GM21717 (cell line): Measurements from ENCODE around the gene MAB21L1.

Experiments
- ATAC-seq: cut with Tn5 transposase; IDR thresholded peaks from one replicate; pipeline ENCODE4 v1.9.1; 2021; ENCODE audit warnings: mild to moderate bottlenecking, moderate library complexity; ENCODE audit not compliant: unreplicated experiment

MAB21L1 gene

DNA sequence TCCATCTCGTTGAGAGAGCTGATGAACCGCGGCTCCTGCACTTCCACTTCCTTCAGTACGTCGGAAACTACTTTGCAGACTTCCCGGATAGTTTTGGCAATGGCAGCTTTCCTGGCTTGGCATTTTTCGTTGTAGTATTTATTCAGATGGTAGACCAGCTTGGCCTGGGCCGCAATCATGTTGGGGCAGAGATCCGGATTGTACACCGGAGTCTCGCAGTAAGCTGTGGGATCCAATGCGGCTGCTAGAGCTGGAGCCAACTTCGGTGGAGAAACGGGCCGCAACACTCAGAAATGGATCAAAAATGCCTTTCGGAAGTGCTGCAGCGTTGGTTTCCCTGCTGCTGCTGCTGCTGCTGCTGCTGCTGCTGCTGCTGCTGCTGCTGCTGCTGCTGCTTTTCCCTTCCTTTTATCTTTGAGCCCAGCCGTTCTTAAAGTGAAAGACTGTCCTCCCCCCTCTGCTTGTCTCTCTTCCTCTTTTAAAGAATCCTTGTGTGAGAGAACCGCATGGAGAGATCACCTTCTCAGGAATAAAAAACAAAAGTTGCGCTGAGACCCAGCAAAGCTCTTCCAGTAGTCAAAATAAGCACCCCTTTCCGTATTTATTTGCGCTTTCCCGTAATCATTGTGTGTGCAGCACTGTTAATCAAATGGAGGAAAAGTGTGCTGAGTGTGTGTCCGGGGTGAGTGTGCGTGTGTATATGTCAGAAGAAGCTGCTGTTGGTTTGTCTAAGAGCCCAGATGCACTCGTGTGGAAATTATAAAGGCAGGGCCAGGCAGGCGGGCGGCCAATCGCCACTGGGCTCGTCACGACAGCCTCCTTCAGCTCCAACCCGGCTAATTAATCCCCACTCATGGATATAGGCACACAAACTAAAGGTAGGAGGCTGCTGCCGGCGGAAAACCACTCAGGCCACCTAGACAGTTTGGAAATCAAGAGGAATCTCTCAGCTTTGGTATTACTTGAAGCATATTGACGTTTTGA lies at the start of gene MAB21L1:
MAB21L1 (minus strand) TSS at position 730 of the 984 bp plus-strand sequence; CDS start at position 179, 551 bp downstream.
- no peak for ATAC-seq

DNA sequence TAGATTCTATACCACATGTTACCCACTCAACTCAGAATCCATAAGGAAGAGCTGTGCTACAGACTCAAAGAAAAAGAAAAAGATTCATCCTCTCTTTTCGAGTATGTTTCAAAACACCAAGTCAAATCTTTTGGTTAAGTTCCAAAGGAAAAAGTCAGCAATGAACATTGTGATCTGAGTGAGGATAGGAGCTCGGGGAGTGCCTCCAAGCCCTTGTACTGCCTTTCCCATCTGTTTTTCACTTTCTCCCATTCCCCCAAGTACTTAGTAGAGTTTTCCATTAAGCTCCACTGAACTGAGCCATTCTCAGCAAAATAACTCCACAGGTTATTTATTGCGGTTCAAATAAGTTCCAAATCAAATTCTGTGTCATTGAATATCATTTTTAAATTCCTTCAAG lies 47.7 kb upstream of the MAB21L1 start:
- no peak for ATAC-seq

DNA sequence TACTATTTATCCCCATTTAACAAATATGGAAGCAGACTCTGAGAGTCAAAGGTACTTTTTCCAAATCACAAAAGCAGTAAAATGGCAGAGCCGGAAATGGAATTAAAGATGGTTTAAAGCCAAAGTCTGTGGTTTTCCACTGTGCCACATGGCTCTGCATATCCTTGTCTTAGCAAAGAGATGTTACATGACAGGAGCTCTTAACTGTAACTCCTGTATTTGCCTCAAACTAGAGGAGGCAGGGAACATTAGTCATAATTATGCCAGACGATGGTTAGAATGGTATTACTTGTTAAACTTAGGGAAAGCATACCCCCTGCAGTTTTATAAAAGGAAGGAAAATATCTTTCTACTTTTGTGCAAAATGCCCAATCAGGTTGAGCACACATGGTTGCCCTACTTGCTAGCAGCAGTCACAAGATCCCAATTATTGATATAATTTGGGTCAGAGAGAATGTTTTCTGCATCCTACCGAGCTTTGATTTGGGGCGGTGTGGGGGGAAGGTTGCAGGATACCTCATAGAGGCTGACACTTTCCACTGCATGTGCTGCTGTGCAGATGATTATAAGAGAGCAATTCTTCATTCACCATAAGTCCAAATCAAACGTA lies 42.0 kb upstream of the MAB21L1 start:
- ATAC-seq: no peak

DNA sequence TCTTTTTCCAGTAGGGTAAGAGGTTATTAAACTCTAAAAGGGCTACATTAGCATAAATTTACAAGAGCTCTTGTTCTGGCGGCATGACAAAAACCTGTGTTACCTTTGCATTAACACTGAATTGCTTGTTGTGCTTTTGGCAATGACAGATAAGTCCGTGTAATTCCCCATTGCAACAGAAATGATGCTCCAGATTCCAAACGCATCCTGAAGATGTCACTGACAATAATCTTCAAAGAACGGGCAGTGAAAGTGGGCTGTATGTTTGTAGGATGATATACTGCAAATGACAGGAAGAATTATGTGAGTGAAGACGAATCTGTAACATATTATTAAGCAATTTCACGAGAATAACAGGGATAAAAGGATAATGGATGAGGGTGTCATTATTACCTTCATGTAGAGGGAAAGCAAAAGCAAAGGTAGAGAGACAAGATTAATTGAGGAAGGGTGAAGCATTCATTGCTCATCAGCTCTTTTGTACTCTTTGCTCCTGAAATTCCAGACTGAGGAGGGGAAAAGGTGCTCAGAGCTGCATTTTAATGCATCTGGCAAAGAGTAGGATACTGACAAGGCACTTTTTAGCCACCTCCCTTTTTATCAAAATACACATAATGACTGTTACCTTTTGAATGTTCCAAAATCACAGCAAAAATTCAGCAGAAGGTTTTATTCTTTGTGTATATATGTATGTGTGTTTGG lies 38.5 kb upstream of the MAB21L1 start:
- no peak for ATAC-seq

DNA sequence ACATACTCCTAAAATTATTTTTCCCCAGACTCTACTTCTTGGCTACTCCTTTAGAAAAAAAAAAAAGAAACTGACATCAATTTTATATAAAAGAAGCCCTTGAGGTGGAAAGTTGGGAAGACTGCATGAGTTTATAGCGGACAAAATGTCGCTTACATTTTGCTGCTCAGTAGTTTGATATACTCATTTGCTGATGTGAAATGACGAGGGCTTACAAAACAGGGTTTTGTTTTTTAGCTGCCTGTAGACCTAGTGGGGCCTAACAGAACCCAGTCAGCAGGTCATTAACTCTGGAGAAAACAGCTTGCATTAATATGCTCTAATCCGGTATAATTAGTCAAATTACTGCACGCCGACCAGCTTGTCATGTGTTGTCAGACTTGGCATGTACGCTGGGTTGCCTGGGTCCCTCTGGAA lies 37.6 kb upstream of the MAB21L1 start:
- no peak for ATAC-seq

DNA sequence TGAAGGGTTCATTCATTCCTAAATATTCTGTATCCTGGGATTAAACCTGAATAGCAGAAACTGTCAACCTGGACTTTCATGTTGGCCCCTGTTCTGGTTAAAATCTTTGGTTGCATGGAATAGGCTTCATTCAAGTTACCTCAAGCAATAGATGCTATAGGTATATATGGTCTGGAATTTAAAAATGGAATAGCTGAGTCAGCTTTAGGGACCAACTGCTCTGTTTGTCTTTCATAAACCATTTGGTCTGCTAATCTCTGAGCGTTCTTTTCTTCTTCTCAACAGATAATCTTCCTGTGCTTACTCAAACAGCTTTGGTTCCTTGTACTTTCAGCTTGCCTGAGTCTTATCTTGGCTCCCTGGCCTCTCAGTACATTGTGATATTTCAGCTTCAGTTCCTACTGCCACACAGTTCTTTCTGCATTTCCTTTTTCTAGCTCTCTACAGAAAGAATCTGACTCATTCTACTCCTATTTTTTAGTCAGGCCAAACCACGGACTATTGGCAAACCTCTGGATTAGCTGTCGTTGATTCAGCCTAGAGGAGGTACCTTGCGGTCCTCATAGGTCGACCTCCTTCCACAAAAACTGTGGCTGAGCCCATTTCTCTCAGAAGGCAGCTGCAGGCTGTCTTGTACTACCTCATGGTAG lies 35.9 kb upstream of the MAB21L1 start:
- ATAC-seq: no peak

DNA sequence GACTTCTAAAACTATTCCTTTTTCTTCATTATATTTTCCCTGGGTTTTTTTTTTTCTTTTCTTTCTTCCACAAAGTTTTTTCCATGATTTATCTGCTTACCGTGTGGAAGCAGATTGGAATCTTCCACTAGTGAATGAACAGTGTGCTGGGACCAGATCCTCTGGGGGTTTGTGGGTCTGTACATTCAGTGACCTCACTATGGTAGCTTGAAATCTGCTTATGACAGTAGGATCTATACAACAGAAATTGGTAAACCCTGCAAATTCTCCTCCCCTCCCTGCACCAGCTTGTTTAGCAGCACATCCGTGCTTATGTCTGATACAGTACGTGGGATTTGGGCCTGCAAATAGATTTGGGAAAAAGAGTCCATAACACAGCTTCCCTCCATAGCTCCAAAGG lies 26.0 kb upstream of the MAB21L1 start:
- no peak for ATAC-seq

DNA sequence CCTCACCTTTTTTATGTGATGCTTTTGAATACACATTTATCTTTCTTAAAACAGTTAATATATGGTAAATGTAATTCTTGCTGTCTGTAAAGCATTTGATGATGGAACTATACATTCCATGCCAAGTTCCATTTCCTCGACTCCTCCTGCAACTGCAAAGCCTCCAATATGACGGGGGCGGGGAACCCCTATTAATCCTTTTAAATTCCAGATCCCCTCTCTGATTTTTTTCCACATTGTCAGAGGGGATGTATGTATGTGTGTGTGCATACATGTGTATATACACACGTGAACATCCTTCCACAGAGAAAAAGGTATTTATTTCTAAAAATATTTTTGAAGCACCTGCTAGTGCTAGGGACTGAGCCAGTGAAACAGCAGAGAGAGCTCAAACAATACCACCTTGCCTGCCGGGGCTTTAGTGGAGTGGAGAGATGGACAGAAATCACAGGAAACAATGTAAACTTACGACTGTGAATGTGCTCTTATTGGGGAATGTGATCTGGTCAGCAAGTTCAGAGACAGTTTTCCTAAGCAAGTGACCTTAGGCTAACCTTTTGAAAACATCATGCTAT lies 25.3 kb upstream of the MAB21L1 start:
- no peak for ATAC-seq

DNA sequence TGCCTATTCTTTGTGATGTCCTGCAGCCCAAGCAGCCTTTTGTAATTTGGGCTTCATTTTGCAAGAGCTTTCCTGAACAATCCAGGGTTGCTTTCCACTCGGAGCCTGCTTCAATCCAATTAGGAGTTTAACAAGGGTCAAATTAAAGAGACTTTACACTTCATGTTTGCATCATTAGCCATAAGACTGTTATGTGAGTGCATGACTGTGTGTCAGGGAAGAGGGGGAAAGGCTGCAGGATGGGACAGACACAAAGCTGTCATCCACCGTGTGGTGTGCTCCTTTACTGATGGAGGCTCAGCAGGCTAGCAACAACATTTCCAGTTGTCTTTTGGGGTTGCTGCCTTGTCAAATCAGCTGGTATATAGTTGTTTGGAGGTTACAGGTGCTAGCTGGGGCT lies 23.7 kb upstream of the MAB21L1 start:
- no peak for ATAC-seq

DNA sequence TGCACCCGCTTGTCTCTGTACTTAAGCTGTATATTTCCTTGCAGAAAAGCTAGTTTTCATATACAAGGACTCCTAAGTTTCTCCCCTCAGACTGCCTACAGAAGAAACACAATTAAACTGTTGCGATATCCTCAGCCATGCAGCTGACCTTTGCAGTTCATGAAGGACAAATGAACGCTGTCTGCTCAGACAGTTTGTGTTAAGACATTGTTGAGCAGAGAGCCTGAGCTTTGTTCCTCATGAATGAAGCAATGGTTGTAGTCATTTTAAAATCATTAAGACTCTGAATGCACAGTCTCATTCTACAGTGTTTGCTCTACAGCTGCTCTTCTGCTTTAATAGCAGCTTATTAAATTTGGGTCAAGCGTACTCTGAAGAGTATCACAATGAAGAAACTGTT lies 23.2 kb upstream of the MAB21L1 start:
- ATAC-seq: no peak

DNA sequence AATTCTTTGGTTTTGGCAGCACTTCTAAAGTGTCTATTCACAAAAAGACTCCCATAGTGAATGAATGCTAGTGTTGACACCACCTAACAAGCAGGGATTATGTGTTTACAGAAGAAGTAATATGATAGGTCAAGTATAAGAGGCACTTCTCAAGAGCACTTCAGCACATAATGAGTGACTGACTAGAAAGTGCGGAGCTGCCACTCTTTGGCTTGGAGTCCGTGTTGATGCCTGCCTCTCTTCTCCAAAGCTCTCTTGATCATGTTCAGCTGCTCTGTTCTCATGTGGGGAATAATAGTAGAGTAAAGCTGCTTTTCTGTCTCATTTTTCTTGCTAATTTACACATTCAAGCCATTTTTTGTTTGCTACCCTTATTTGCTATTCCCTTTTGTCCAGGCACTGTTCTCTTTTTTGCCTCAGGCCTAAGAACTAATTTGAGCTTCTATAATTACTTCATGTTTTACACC lies 22.7 kb upstream of the MAB21L1 start:
- ATAC-seq: no peak

DNA sequence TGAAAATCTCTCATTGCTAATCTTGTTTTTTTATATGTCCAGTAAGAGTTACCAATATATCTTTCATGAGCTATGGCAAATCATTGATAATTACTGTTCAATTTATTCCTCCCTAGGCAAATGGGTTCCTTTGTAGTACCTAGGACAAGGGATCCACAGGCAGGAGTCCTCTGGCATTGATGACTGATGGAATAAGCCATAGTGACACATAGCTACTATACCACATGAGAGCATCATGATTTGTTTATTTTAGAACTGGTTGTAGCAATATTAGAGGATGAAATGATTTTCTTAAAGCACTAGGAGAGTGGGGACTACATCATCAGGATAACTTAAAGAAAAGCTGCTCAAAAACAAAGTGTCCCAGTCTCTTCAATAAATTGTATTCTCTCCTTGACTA lies 21.7 kb upstream of the MAB21L1 start:
- ATAC-seq: no peak

DNA sequence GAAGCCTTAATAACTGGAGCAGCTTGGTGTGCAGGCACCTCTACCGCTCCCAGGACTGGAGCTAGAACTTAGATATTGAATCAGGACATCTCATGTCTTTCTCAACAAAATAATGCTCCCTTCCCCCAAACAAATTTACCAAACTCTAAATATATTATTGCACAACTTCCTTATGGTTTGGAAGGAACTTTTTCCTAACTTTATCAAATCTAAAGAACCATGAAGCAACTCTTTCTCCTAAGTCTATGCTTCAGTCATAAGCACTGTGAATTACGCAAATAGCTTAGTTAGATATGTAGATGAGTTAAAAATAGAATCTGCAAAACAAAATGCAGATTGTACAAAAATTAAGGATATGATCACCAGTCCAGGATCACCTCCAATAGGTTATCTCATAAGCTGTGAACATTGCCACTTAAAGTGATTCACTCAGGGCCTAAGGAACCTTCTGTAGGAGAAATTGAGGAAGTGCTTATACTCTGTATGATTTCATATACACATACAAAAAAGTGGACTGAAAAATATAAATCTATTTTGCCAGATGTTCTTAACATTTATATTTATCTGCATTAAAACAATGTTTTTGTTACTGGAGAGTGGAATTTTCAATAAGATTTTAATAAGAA lies 20.4 kb upstream of the MAB21L1 start:
- no peak for ATAC-seq

DNA sequence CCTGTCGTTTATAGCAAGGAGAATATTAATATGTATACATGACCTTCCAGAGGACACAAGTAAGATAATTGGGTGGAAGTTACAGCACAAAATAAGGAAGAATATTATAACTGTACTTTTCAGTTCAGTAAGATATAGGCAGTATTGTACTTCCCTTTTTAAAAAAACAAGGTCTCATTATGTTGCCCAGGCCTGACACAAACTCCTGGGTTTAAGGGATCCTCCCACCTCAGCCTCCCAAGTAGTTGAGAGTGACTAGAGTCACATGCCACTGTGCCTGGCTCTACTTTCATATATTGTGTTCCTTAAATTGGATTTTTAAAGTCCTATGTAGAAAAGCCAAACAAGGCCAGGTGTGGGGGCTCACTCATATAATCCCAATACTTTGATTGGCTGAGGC lies 19.5 kb upstream of the MAB21L1 start:
- no peak for ATAC-seq

DNA sequence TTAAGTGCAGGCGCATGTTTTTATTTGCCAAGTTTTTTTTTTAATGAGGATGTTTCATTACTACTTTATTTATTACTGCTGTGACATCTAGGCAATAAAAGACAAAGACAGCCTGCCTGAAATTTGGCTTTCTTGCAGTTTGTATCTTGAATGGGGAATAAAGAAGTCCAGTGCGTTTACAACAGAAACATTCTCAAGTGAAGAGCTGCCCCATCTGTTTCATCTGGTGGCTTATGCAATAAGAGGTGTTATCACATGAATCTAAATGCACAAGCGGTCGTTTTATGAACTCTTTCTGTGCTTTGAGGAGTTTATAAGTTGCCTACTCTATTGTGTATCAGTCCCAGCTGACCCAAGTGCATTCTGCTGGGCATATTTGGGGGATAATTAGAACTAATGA lies 12.6 kb upstream of the MAB21L1 start:
- ATAC-seq: no peak

DNA sequence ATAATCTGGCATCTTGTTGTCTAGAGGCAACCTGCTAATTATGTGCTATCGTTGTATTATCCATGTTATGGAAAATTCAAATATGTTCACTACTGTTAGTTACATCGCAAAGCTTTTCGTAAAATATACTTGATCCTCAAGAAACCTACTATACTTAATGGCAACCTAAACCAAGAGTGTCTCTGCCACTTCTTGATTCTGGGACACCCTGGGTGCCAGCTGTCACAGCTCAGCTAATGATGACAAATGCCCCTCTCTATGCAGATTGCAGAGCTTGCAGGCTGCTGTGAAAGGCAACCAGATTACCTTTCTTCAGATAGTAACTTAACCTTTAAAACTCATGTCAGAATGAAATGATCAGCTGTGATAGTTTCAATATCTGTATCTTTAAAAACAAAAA lies 8.9 kb upstream of the MAB21L1 start:
- no peak for ATAC-seq

DNA sequence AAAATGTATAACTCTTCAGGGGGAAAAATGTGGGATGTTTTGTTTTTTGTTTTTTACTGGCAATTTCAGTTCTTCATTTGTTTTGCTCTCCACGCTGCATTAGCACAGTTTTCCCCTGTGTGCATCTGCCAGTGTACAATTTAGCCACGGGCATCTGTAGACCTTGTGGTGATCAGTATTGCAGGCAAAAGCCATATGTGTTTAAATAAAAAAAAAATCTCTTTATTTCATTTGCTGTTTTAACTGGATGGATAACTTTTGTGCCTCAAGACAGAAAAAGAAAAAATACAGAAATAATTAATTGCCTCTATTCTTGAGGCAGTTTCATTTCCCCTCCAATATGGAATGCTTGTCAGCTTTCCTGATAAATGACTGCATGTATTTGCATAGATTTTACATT lies 7.9 kb upstream of the MAB21L1 start:
- no peak for ATAC-seq

DNA sequence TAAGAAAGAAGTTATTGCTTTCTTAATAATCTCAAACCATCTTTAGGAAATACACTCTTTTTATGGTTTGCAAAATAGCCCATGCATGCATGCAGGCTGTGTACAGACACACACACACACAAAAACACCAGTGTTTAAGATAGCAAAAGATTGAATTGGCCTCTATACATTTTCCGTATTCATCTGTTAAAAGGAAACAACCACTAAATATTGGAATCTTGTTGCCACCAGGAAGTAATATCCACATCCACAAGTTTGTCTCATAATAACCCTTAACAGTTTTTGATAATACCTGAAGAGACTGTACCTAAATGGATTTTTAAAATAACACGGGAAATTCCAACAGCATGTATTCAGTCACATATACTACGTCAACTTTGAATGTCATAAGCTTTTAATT lies 7.3 kb upstream of the MAB21L1 start:
- no peak for ATAC-seq

DNA sequence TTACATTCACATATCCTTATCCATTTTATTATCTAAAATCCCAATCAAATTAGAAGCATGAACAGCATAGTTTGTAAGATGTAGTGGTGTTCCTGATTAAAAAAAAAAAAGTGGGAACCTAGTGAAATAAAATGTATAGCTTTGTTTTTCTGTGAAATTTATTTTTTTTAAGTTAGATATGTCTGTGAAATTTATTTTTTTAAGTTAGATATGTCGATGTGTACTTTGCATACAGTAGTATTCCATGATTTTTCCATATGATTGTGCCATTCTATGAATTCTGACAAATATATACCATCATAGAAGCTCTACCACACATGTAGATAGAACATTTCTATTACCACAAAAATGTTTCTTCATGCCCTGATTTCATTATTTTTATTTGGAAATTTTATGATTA lies 6.0 kb upstream of the MAB21L1 start:
- ATAC-seq: no peak

DNA sequence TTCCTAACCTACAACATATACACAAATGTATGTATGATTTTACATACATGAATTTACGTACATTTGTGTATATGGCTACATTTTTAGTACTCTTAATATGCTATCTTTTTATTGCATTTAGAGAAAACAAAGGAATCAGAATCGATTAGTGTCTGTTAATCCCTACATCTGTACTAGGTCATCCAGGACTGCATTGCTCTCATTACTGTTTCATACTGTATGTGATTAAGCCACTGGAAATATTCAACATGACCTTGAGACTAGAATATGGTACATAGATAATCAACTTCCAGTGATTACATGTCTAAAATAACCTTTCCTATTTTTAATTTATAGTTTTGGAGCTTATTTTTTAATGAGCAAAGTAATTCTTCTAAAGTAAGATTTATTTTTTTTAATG lies 5.3 kb upstream of the MAB21L1 start:
- no peak for ATAC-seq
